HFF-Myc (cell line): ENCODE results near the gene SERPINB1.

Experiments
- DNase-seq: peaks from one replicate; pipeline ENCODE4 v3.0.0-alpha.2; 2011; ENCODE audit warnings: low read depth; ENCODE audit errors: extremely low read depth
- H3K4me3 ChIP-seq: replicated peaks from 2 replicates; pipeline ENCODE4 v1.5.1; 2011; ENCODE audit warnings: low read depth, mild to moderate bottlenecking, control low read depth, low read length
- TF ChIP-seq, protein P1 (sequence below): IDR thresholded peaks from 2 replicates; pipeline ENCODE4 v1.5.1; 2012; ENCODE audit warnings: mild to moderate bottlenecking, low read depth, low read length, control low read depth; ENCODE audit errors: missing control alignments

Gene SERPINB1

DNA sequence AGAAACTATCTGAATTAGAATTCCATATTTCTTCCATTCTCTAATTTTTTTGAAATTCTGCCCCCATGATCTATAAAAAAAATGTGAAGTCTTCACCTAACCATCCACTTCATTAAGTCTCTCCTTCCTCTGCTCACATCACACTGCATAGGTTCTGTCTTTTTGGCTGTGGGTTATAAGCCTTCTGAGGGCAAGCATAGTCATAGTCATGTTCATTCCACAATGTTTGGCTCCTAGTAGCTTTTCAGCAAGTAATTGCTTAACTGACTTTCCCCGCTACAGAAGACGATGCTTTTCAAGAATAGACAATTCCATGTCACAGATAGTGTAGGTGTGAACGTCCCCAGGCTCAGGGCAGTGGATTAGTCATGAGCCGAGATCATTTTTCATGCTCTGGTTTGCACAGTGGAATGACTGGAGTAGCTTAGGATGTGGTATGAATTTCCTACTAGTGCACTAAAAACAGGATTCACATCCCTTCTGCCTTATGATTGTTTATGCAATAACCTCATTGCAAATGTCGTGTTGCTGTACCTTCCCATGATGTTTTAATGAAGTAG, 47.4 kb downstream of the SERPINB1 start:
- no peak for DNase-seq
- TF ChIP-seq, protein P1, sequence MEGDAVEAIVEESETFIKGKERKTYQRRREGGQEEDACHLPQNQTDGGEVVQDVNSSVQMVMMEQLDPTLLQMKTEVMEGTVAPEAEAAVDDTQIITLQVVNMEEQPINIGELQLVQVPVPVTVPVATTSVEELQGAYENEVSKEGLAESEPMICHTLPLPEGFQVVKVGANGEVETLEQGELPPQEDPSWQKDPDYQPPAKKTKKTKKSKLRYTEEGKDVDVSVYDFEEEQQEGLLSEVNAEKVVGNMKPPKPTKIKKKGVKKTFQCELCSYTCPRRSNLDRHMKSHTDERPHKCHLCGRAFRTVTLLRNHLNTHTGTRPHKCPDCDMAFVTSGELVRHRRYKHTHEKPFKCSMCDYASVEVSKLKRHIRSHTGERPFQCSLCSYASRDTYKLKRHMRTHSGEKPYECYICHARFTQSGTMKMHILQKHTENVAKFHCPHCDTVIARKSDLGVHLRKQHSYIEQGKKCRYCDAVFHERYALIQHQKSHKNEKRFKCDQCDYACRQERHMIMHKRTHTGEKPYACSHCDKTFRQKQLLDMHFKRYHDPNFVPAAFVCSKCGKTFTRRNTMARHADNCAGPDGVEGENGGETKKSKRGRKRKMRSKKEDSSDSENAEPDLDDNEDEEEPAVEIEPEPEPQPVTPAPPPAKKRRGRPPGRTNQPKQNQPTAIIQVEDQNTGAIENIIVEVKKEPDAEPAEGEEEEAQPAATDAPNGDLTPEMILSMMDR: no peak
- H3K4me3 ChIP-seq: no peak overlapping the region

DNA sequence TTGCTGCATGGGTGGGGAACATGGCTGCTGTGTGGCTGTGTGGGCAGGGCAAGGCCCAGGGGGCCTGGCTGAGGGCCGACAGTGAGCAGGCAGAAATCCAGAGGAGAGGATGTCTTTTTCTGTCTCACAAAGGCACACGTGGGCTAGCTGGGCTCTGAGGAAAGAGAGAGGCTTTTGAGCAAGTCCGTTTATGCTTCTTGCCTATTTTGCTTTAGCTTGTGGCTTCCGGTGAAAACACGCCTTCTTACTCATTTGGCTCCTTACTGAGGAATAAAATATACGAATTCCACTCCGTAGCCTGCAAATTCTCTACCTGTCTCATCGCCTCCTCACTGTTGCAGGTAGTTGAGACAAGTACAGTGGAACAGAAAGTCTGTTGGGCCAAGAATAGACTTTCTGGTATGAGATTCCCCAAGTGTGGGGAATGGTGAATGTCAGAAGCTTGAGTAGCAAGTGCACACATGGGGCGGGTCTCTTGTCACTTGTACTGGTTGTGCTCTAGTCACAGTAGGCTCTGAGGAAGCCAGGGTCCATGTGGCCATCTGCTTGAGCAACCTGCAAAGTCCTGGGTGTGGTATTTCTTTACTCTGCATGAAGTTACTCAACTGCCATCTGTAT, 48.0 kb downstream of the SERPINB1 start:
- TF ChIP-seq, protein P1: no peak
- no peak overlapping the region for H3K4me3 ChIP-seq
- DNase-seq: no peak

DNA sequence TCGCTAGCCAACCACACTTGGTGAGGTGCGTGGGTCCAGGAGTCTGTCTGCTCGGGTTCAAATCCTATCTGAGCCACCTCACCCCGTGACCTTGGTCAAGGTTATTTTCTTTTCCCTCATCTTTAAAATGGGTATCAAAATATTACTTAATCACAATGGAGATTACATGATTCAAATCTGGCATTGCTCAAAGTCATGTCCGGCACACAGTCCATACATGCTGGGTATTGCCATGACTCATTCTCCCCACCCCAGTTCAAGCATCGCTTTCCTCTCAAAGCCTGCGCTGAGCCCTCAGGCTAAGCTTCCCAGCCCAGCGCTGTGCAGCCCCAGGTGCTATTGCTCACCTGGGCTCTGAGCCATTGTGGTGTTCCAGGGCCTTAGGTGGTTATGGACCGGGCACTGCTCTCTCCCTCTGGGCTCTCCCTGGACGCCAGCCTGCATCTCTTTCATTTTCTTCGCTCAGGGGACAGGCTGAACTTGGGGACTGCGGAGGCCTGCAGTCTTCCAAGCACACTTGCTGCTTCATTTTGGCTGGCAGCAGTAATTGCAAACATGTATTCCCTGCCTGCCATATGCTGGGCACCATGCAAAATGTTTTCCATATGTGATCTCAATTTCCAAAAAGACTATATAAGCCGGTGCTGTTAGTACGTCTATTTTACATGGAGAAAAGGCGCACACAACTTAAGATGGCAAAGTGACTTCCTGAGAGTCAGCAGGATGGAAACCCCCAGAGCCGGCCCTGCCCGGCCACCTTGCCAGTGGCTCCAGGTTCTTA, 49.1 kb downstream of the SERPINB1 start:
- H3K4me3 ChIP-seq: no peak overlapping the region
- TF ChIP-seq, protein P1: no peak
- DNase-seq: no peak

DNA sequence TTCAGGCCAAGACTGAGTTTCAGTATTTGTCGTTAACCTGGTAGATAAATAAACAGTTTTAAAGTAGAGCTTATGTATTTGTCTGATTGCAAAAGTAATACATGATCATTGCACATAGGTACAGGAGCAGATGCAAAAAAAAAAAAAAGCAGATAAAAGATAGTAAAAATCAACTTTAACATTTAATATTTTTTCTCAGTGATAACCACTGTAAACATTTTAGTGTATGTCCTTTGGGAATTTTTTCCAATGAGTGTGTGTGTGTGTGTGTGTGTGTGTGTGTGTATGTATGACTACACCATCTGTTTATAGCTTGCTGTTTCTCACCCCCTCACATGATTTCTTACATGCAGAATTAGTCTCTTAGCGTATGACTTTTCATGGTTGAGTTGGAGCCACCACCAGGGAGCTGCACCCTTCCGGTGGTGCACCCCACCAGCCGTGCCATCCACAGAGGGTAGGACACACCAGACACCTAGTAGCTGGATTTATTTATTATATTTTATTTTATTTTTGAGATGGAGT, 50.2 kb downstream of the SERPINB1 start:
- DNase-seq: no peak
- TF ChIP-seq, protein P1: no peak
- H3K4me3 ChIP-seq: no peak overlapping the region

DNA sequence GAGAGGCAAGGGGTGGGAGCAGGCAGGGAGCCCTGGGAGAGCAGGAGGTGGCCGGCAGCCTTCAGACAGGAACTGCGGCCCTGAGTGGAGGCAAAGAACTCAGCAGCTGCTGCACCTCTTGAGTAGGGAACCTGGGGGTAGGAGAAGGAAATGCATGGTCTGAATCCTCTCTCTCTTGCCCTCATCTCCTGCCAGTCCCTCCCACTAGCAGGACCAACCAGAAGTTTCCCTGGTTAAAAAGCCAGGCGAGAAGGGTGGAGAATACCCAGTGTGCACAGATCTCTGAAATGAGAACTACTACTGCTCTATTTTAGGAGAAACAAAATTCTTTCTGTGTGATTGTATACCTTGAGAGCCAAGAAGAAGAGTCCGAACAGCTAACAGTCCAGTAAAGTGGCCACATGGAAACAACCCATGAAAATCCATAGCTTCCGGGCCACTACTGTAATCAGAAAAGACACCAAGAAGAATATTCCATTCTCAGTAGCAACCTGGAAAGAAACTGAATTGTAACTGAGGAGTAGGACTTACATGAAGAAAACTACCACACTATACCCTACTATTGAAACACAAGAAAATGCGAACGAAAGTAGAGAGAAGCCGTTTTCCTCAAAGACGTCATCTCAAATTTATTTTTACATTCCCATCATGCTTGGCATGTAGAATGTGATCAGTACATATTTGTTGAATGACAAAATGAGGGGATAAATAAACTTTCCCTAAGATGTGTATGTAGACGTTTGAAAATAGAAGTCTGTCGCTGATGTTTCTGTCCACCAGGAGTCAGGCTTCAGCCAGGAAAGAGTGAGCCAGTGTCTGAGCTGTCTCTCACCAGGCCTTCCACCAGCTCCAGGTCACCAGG, 50.8 kb downstream of the SERPINB1 start:
- TF ChIP-seq, protein P1: peak; percentile 80
- DNase-seq: peak; percentile 46
- H3K4me3 ChIP-seq: no peak overlapping the region

DNA sequence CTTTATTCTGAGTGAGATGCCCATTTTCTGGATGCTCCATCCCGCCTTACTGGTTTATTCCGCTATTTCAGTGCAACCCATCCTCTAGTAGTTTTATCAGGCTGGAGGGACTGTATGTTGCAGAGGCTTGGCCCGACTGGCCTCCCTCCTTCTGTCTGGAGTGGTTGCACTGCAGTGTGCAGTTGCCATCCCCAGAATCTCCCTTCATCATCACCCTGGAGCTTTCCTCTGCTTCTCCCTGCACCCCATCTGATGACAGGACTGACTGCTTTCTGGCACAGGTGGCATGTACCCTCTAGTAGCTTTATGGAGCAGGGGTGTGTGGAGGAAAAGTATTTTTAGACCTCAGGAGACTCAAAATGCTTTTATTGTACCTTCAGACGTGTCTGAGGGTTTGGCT, 55.4 kb downstream of the SERPINB1 start:
- no peak for DNase-seq
- TF ChIP-seq, protein P1: no peak
- H3K4me3 ChIP-seq: no peak overlapping the region
